A172 (cell line): Measurements from ENCODE around the gene IER3. TPM values are rescaled to one million over a fixed set of nuclear protein-coding genes. Genes with fewer than 3 reads are reported as not detected.
"Not testable (repeated sequence)": the region's sequence is repeated elsewhere in the genome, so short reads cannot be mapped to it uniquely, and the experiment has no call there.

ENCODE experiments used
- DNase-seq: peaks from one replicate; pipeline ENCODE4 v3.0.0-alpha.2; 2015; ENCODE audit warnings: low spot score
- total RNA-seq: library from RNA; depleted of rRNA; stranded (reverse); fragments of >200 nt; shearing (Covaris generic); gene quantifications from 2 replicates; pipeline ENCODE4 v1.2.3, GENCODE V29; 2014

Gene IER3
- total RNA-seq, 1 experiment from 2014 or later, result 63.2 TPM

GRCh38 chr6:30768634-30769087 lies 24.3 kb upstream of the IER3 start:
- no peak for DNase-seq

- no peak for DNase-seq
Measured at GRCh38 chr6:30767944-30768301, 23.6 kb upstream of the IER3 start.

DNA sequence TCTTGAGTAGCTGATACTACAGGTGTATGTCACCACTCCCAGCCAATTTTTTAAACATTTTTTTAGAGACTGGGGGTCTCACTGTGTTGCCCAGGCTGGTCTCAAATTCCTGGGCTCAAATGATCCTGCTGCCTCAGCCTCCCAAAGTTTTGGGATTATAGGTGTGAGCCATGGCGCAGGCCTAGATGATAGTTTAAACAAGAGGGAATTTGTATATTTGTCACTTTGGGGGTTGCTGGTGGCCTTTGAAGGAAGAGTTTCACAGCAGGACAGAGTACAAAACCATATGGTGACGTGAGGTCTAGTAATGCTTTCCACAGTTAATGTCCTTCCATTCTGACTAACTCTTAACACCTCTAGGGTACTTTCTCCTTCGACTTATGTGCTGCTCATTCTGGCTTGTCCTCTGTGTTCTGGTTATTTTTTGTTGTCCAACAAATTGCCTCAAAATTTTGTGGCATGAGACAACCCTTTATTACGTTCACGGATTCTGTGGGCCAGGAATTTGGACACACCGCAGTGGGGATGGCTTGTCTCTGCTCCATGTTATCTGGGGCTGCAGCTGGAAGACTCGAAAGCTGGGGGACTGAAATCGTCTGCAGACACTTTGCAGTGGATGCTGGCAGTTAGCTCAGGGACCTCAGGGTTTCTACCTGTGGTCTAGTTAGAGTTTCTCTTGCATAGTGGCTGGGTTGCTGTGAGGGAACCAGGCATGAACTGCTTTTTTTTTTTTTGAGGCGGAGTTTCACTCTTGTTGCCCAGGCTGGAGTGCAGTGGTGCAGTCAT lies 23.0 kb upstream of the IER3 start:
- no peak for DNase-seq

DNA sequence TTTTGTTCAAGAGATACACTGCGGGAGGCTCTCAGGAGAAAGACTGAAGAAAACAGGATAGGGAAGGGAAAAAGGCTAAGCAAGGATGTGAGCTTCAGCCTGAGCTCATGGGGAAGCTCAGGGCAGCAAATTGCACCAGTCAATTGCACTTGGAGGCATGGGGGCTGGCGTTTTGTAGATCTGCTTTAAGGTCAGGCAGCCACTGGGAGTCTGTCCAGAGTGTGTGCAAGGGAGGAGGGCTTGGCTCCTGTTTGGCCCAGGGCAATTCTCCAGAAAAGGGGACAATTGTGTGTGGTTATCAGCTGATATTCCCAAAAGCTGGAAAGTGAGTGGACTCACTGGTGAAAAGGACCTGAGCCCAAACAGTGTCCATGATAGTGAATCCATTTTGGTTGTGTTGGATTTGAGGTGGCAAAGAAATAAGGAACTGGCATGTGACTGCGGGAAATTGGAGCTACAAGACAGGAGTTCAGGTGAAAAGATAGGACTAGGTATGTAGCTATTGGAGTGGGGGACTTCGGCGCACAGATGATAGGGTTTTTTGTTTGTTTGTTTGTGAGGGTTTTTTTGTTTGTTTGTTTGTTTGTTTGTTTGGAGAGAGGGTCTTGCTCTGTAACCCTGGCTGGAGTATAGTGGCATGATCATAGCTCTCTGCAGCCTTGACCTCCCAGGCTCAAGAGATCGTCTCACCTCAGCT lies 22.3 kb upstream of the IER3 start:
- no peak for DNase-seq

- DNase-seq, result not testable (repeated sequence)
Measured at GRCh38 chr6:30765495-30765894, 21.1 kb upstream of the IER3 start.

GRCh38 chr6:30764490-30765043 lies 20.2 kb upstream of the IER3 start:
- not testable (repeated sequence) for DNase-seq

DNA sequence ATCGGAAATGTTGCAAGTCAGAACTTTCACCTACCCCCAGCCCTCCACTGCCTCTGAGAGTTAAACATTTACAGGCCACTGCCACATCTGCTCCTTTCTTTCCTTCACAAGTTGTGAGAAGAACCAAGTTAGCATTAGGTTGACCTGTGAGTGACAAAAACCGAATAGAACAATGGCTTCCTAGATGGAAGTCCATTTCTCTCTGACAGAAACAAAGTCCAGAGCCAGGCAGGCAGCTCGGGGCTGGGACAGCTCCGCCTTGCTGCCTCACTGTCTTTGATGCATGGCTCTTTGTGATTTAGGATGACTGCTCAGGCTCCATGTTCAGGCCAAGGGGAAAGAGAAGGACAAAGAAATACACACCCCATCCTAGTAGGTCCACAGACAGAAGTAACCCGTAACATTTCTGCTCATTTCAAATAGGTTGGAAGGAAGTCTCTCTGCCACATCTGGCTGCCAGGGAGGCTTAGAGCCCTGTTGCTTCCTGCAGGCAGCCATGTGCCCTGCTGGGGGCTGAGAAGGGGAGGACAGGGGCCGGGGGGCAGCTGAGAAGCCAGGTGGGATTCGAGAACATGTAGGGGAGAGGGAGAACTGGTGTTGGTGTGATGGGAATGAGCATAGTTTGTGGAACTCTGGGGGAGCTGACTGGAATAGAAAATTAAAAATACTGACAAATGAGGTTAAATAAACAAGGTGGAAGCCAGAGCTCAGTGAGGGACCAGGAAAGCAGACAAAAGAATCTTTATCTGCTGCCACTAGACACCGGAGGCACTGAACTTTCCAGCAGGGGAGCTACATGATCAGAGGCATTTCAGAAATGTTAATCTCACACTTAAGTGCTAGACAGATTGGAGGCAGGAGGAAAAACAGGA lies 19.5 kb upstream of the IER3 start:
- DNase-seq, result peak; percentile 87

DNA sequence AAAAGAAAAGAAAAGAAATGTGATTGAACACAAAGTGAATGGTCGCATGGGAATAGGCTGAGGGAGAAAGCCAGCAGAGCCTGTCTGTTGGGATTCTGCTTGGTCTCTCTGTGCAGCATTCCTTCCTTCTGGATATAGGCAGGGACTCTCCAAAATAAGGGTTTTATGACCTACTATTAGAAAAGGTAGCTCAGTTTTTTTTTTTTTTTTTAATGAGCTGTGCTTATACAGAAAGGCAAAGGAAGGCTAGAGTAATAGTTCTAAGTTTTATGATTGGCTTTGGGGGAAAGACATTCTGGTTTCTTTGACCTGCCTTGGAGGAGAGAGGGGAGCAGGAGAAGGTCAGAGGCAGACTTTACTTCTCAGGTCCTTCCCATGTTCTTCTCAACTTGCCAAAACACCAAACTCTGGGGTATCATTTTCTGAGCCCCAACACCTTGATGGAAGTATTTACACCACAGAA lies 18.8 kb upstream of the IER3 start:
- DNase-seq, result no peak

GRCh38 chr6:30761791-30762429 lies 17.6 kb upstream of the IER3 start:
- DNase-seq, result no peak

- DNase-seq, result no peak
Measured at GRCh38 chr6:30760549-30760948, 16.2 kb upstream of the IER3 start.

GRCh38 chr6:30759575-30760239 lies 15.4 kb upstream of the IER3 start:
- peak; percentile 90 for DNase-seq

GRCh38 chr6:30757261-30757904 lies 13.0 kb upstream of the IER3 start:
- DNase-seq, result no peak

DNA sequence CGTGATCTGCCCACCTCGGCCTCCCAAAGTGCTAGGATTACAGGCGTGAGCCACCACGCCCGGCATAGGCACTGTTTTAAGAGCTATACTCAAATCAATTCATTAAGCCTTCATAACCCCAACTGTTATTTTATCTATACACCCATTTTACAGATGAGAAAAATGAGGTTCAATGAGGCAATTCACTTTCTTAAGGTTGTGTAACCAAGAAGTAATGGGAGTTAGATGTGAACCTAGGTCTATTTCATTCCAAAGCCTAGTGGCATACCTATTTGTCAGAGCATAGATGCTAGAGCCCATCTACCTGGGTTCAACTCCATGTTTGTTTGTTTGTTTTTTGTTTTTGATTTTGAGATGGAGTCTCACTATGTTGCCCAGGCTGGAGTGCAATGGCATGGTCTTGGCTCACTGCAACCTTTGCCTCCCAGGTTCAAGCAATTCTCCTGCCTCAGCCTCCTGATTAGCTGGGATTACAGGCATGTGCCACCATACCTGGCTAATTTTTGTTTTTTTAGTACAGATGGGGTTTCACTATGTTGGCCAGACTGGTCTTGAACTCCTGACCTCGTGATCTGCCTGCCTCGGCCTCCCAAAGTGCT lies 12.2 kb upstream of the IER3 start:
- not testable (repeated sequence) for DNase-seq

GRCh38 chr6:30754631-30755030 lies 10.3 kb upstream of the IER3 start:
- no peak for DNase-seq

- peak; percentile 98 for DNase-seq
Measured at GRCh38 chr6:30752157-30752927, 8.0 kb upstream of the IER3 start.

- no peak for DNase-seq
Measured at GRCh38 chr6:30750379-30750668, 6.0 kb upstream of the IER3 start.

DNA sequence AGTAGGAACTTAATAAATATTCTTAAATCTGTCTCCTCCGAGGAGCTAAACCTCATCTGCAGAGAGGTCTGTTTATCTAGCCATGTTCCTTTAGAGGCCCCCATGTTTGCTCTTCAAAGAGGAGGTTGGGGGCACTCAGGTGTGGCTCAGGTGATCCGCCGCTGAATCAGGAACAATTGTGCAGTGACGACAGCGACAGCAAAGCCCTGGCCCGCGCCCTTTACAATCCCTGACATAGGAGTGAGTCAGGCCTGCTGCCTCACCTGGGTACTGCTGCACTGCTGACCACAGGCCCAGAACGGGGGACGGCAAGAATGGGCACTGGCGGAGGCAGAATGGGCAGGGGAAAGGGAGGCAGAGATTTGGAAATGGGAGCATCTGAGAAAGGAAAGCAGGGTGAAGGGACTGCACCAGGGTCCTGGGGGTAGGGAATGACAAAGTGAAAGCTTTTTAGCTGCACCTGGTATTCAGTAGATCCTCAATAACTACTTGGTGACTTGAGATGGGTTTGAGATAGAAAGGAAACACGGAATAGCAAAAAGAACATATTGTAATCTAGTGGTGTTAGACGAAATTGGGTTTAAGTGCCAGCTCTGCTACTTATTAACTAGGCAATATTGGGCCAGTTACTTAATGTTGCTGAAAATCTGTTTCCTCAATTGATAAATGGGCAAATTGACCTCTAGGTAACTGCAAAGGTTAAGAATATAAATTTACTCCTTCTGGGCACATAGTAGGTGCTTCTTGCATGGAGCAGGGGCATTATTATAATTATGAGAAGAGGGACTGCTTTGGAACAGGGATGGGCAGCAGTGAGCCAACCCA lies 5.4 kb upstream of the IER3 start:
- DNase-seq, result no peak

DNA sequence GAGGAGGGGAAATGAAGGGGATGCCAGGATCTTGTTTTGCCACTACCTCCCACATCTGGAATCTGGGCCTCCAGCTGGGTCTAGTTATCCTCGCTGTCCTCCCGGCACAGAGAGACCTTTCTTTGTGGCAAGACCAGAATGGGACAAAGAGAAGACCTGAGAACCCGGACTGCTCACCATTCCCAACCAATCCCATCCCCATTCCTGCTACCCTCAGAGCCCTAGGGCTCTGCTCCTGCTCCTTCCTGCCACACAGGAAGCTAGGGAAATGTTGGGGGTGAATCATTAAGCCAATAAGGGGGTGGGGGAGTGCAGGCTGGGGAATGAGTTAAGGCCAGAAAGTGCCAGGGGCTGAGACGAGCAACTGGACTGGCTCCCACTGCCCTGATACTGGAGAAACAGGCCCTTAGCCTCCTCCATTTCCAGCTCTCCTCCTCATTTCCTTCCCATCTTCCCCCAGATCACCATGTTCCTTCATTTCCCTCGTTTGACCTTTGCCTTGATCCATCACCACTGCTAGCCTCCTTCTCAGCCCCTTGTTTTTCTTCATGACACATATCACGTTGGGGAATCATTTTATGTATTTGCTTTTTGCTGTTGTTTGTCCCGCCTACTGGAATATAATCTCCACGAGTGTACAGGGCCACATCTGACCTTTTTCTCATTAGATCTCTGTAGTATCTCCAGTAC lies 4.6 kb upstream of the IER3 start:
- DNase-seq, result no peak
